HepG2 (cell line): ENCODE data around the gene COBLL1. TPM values are rescaled to one million over a fixed set of nuclear protein-coding genes. Genes with fewer than 3 reads are reported as not detected.

Experiments used
- DPF2 ChIP-seq: sonication (generic); formaldehyde crosslinking; IDR thresholded peaks from 2 replicates; pipeline ENCODE4 v1.4.0; 2020; ENCODE audit warnings: mild to moderate bottlenecking, low read depth, missing genetic modification reagents, borderline replicate concordance
- LCORL ChIP-seq, 2 experiments: fragments of 450-650 bp in 1 of 2; sonication (generic) in 1 of 2; formaldehyde crosslinking in 1 of 2; IDR thresholded peaks; 2 replicates each; pipeline versions ENCODE4 v1.5.0 to v1.6.1; 2017 to 2020; ENCODE audit warnings: antibody characterized with exemption in 1 of 2, missing genetic modification reagents in 1 of 2
- MZF1 ChIP-seq: sonication (generic); formaldehyde crosslinking; IDR thresholded peaks from 2 replicates; pipeline ENCODE4 v1.8.1; 2023; ENCODE audit warnings: mild to moderate bottlenecking, missing genetic modification reagents, borderline replicate concordance
- NR2F1 ChIP-seq, 2 experiments: fragments of 450-650 bp in 1 of 2; formaldehyde crosslinking in 1 of 2; IDR thresholded peaks; 2 replicates each; pipeline versions ENCODE4 v1.5.0 to v1.6.1; 2016 to 2020; ENCODE audit warnings: mild to moderate bottlenecking in 1 of 2, missing compliant biosample characterization in 1 of 2, missing genetic modification reagents in 1 of 2, moderate library complexity in 1 of 2
- NR2F6 ChIP-seq, 2 experiments: IDR thresholded peaks; 2 replicates each; pipeline ENCODE4 v1.6.1; 2016; ENCODE audit warnings: antibody characterized with exemption in 1 of 2, mild to moderate bottlenecking in 1 of 2
- YY1 ChIP-seq: IDR thresholded peaks from 2 replicates; pipeline ENCODE4 v1.6.1; 2011; ENCODE audit warnings: low read length, low read depth, moderate library complexity, mild to moderate bottlenecking; ENCODE audit not compliant: insufficient read depth, insufficient replicate concordance
- ZKSCAN8 ChIP-seq: IDR thresholded peaks from 2 replicates; pipeline ENCODE4 v1.6.1; 2016; ENCODE audit warnings: borderline replicate concordance, missing genetic modification reagents, missing compliant biosample characterization
- ZNF101 ChIP-seq: sonication (generic); formaldehyde crosslinking; IDR thresholded peaks from 2 replicates; pipeline ENCODE4 v1.4.0; 2020; ENCODE audit warnings: mild to moderate bottlenecking, low read depth, missing genetic modification reagents, borderline replicate concordance
- ZNF3 ChIP-seq: IDR thresholded peaks from 2 replicates; pipeline ENCODE4 v1.7.0; 2017; ENCODE audit warnings: inconsistent platforms
- ZNF547 ChIP-seq: sonication (generic); formaldehyde crosslinking; IDR thresholded peaks from 2 replicates; pipeline ENCODE4 v1.5.1; 2020; ENCODE audit warnings: mild to moderate bottlenecking, missing genetic modification reagents
- ZNF558 ChIP-seq: sonication (generic); formaldehyde crosslinking; IDR thresholded peaks from 2 replicates; pipeline ENCODE4 v1.9.0; 2022; ENCODE audit warnings: mild to moderate bottlenecking, missing genetic modification reagents, borderline replicate concordance
- ZNF780A ChIP-seq: sonication (generic); formaldehyde crosslinking; IDR thresholded peaks from 2 replicates; pipeline ENCODE4 v1.8.0; 2022; ENCODE audit warnings: mild to moderate bottlenecking, missing genetic modification reagents, moderate library complexity
- polyA plus RNA-seq, 8 experiments: library from polyadenylated mRNA; depleted of rRNA in 3 of 8; stranded (reverse) in 7 of 8; unstranded in 1 of 8; fragments of >200 nt; fragmentation: Illumina TruSeq in 4 of 8; extraction: Trizol in 4 of 8; gene quantifications; 2 replicates each; pipeline versions ENCODE4 v1.2.1 to v1.2.3, GENCODE V29; 2011 to 2016; ENCODE audit warnings: low read depth in 4 of 8, missing spikeins in 1 of 8, mixed read lengths in 1 of 8; ENCODE audit not compliant: insufficient read depth in 1 of 8
- total RNA-seq, 5 experiments: library from RNA; depleted of rRNA; stranded (reverse); fragments of >200 nt; fragmentation: Illumina TruSeq; extraction: Trizol; gene quantifications; 2 replicates each; pipeline ENCODE4 v1.2.3, GENCODE V29; 2016; ENCODE audit warnings: low read depth in 1 of 5
- TF ChIP-seq, protein P1 (sequence below): sonication (generic); formaldehyde crosslinking; IDR thresholded peaks from 2 replicates; pipeline ENCODE4 v1.4.0; 2020; ENCODE audit warnings: missing genetic modification reagents
- TF ChIP-seq, protein P2 (sequence below): IDR thresholded peaks from 2 replicates; pipeline ENCODE4 v1.4.0; 2020; ENCODE audit warnings: mild to moderate bottlenecking, missing genetic modification reagents
- TF ChIP-seq, protein P3 (sequence below): sonication (generic); formaldehyde crosslinking; IDR thresholded peaks from 2 replicates; pipeline ENCODE4 v1.4.0; 2020; ENCODE audit warnings: missing genetic modification reagents, borderline replicate concordance
- TF ChIP-seq, protein P4 (sequence below): sonication (generic); formaldehyde crosslinking; IDR thresholded peaks from 2 replicates; pipeline ENCODE4 v1.4.0; 2020; ENCODE audit warnings: missing genetic modification reagents
- TF ChIP-seq, protein P5 (sequence below): sonication (generic); formaldehyde crosslinking; conservative IDR thresholded peaks from 2 replicates; pipeline ENCODE4 v1.4.0; 2020; ENCODE audit warnings: missing genetic modification reagents

The COBLL1 gene
- total and polyA plus RNA-seq, 2 of the 13 experiments (the other 11 are each of a cell fraction or from before 2014, with no cell fraction given) = 32.6 to 86.8 TPM

DNA sequence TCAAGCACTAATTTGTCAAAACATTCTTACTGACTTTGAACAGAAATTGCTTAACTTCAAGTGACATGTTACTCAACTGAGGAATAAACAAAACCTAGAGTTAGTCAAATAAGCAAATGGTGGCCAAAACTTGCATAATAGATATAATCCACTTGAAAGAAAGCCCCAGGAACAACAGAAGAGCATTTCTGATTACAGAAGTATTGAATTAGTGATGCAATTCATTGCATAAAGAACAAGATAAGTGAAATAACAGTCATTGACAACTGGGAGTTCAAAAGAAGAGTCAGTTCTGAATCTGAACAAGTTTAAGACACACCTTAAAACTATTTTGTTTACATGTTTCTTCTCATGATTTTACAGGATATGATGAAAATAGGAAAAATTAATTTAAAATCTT lies 30.8 kb downstream of the COBLL1 start (continued):
- TF ChIP-seq, protein P1, sequence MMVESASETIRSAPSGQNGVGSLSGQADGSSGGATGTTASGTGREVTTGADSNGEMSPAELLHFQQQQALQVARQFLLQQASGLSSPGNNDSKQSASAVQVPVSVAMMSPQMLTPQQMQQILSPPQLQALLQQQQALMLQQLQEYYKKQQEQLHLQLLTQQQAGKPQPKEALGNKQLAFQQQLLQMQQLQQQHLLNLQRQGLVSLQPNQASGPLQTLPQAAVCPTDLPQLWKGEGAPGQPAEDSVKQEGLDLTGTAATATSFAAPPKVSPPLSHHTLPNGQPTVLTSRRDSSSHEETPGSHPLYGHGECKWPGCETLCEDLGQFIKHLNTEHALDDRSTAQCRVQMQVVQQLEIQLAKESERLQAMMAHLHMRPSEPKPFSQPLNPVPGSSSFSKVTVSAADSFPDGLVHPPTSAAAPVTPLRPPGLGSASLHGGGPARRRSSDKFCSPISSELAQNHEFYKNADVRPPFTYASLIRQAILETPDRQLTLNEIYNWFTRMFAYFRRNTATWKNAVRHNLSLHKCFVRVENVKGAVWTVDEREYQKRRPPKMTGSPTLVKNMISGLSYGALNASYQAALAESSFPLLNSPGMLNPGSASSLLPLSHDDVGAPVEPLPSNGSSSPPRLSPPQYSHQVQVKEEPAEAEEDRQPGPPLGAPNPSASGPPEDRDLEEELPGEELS (CRISPR knock-in tag) = peak; percentile 99
- TF ChIP-seq YY1 (peak; percentile 31), LCORL (IDR thresholded peaks at IDR 0.05) (peak; percentile 89), LCORL (CRISPR knock-in tag; IDR thresholded peaks at IDR 0.05) (peak; percentile 63), ZNF101 (no peak), ZNF3 (CRISPR knock-in tag) (peak; percentile 76; the same call in 1 of the 2 replicates), ZNF780A (CRISPR knock-in tag) (no peak), ZNF547 (CRISPR knock-in tag) (no peak), MZF1 (CRISPR knock-in tag) (no peak), NR2F1 (CRISPR knock-in tag; IDR thresholded peaks at IDR 0.05) (peak; percentile 23 to 25; a peak in 2 of 4 replicates), ZKSCAN8 (peak; percentile 66; the same call in 1 of the 2 replicates), ZNF558 (CRISPR knock-in tag) (no peak), DPF2 (peak; percentile 67; the same call in 1 of the 2 replicates), NR2F6 (IDR thresholded peaks at IDR 0.05) (peak; percentile 88), NR2F6 (CRISPR knock-in tag; IDR thresholded peaks at IDR 0.05) (peak; percentile 77)
- TF ChIP-seq, protein P2, sequence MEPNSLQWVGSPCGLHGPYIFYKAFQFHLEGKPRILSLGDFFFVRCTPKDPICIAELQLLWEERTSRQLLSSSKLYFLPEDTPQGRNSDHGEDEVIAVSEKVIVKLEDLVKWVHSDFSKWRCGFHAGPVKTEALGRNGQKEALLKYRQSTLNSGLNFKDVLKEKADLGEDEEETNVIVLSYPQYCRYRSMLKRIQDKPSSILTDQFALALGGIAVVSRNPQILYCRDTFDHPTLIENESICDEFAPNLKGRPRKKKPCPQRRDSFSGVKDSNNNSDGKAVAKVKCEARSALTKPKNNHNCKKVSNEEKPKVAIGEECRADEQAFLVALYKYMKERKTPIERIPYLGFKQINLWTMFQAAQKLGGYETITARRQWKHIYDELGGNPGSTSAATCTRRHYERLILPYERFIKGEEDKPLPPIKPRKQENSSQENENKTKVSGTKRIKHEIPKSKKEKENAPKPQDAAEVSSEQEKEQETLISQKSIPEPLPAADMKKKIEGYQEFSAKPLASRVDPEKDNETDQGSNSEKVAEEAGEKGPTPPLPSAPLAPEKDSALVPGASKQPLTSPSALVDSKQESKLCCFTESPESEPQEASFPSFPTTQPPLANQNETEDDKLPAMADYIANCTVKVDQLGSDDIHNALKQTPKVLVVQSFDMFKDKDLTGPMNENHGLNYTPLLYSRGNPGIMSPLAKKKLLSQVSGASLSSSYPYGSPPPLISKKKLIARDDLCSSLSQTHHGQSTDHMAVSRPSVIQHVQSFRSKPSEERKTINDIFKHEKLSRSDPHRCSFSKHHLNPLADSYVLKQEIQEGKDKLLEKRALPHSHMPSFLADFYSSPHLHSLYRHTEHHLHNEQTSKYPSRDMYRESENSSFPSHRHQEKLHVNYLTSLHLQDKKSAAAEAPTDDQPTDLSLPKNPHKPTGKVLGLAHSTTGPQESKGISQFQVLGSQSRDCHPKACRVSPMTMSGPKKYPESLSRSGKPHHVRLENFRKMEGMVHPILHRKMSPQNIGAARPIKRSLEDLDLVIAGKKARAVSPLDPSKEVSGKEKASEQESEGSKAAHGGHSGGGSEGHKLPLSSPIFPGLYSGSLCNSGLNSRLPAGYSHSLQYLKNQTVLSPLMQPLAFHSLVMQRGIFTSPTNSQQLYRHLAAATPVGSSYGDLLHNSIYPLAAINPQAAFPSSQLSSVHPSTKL (CRISPR knock-in tag) = peak; percentile 99
- TF ChIP-seq, protein P3, sequence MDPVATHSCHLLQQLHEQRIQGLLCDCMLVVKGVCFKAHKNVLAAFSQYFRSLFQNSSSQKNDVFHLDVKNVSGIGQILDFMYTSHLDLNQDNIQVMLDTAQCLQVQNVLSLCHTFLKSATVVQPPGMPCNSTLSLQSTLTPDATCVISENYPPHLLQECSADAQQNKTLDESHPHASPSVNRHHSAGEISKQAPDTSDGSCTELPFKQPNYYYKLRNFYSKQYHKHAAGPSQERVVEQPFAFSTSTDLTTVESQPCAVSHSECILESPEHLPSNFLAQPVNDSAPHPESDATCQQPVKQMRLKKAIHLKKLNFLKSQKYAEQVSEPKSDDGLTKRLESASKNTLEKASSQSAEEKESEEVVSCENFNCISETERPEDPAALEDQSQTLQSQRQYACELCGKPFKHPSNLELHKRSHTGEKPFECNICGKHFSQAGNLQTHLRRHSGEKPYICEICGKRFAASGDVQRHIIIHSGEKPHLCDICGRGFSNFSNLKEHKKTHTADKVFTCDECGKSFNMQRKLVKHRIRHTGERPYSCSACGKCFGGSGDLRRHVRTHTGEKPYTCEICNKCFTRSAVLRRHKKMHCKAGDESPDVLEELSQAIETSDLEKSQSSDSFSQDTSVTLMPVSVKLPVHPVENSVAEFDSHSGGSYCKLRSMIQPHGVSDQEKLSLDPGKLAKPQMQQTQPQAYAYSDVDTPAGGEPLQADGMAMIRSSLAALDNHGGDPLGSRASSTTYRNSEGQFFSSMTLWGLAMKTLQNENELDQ (CRISPR knock-in tag) = no peak
- TF ChIP-seq, protein P4, sequence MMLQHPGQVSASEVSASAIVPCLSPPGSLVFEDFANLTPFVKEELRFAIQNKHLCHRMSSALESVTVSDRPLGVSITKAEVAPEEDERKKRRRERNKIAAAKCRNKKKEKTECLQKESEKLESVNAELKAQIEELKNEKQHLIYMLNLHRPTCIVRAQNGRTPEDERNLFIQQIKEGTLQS (CRISPR knock-in tag) = 0 out of 2 replicates have a peak, but pooled peaks have one; percentile 71
- TF ChIP-seq, protein P5, sequence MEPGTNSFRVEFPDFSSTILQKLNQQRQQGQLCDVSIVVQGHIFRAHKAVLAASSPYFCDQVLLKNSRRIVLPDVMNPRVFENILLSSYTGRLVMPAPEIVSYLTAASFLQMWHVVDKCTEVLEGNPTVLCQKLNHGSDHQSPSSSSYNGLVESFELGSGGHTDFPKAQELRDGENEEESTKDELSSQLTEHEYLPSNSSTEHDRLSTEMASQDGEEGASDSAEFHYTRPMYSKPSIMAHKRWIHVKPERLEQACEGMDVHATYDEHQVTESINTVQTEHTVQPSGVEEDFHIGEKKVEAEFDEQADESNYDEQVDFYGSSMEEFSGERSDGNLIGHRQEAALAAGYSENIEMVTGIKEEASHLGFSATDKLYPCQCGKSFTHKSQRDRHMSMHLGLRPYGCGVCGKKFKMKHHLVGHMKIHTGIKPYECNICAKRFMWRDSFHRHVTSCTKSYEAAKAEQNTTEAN (CRISPR knock-in tag) = peak; percentile 80
